ENCODE measurements around the gene ANKRD40. TPM values are rescaled to one million over a fixed set of nuclear protein-coding genes. Genes with fewer than 3 reads are reported as not detected.
A peak's percentile ranks its signal among the peaks of the same experiment; 100 is the strongest.

ANKRD40 gene
- total RNA-seq, 1 donor = 59.6 TPM

DNA sequence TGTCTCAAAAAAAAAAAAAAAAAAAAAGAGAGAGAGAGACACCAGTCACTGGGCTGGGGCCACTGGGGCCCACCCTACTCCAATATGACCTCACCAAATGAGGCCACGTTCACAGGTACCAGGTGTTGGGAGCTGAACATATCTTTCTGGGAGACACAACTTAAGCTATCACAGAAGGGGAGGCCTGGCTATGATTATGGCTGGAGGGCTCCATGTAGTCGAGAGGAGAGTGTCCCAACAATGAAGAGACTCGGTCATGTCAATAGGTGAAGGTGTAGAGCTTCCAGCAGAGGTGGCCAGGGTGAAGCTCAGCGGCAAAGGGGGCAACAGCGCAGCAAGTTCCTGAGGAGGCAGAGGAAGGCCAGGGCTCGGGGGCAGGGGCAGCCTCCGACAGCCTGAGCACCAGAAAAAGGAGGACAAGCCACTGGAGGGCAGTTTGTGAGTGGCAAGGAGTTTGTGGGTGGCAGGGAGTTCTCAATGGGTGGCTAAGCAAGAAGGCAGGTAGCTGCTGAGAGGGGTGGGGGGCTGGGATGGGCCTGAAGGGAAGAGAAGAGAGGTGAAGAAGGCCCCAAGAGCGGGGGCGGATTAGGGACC, 45.0 kb downstream of the ANKRD40 start:
- TF ChIP-seq, protein P1, sequence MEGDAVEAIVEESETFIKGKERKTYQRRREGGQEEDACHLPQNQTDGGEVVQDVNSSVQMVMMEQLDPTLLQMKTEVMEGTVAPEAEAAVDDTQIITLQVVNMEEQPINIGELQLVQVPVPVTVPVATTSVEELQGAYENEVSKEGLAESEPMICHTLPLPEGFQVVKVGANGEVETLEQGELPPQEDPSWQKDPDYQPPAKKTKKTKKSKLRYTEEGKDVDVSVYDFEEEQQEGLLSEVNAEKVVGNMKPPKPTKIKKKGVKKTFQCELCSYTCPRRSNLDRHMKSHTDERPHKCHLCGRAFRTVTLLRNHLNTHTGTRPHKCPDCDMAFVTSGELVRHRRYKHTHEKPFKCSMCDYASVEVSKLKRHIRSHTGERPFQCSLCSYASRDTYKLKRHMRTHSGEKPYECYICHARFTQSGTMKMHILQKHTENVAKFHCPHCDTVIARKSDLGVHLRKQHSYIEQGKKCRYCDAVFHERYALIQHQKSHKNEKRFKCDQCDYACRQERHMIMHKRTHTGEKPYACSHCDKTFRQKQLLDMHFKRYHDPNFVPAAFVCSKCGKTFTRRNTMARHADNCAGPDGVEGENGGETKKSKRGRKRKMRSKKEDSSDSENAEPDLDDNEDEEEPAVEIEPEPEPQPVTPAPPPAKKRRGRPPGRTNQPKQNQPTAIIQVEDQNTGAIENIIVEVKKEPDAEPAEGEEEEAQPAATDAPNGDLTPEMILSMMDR (IDR thresholded peaks at IDR 0.05; ENCODE audit: insufficient read depth, low read depth, low read length) = no peak

DNA sequence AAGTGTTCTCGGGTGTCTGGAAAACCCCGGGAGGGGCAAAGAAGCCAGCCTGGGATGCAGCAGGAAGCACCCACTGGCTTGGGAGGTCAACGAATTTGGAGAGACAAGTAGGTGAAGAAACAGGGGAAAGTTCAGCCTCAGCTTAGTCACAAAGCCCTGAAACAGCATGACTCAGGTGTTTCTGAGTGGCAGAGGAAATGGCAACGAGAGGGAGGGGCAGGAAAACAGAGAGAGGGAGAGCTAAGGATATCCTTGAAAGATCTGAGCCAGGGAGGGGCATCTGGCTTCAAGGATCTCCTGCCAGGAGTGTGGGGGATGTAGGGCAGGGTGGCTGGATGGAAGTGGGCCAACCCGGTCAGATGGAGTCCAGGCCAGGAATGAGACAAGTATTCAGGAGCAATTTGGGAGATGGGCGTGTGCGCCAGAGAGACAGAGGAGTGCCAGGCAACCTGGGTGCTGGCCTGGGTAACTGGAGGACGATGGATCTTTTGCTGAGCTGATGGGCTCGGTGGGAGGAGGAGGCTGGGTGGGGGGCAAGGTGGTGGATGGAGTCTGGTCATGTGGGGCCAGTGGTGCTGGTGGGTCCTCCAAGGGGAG, 45.8 kb downstream of the ANKRD40 start:
- TF ChIP-seq, protein P1 (IDR thresholded peaks at IDR 0.05; ENCODE audit: insufficient read depth, low read depth, low read length) = no peak
- no peak overlapping the region for H3K4me3 ChIP-seq (ENCODE audit: low read depth, low read length)
- peak; percentile 91 for DNase-seq (ENCODE audit: low read depth)

More for the DNA sequence above, 45.0 kb downstream of the ANKRD40 start:
- H3K4me3 ChIP-seq (ENCODE audit: low read depth, low read length) = no peak overlapping the region
- no peak for DNase-seq (ENCODE audit: low read depth)

DNA sequence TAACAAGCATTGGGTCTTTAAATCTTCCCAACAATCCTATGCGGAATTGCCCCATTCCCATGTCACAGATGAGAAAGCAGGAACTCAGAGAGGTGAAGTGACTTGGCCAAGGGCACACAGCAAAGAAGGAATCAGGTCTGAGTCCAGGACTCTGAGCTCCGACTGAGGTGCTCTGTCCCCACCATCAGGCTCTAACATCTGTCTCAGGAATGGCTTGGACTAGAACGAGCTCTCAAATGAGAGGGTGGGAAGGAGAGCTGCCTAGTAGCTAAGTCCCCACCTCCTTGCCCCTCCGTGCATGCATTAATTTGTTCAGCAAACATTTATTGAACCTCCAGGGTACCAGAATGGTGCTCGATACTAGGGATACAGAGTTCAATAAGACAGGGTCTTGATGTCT, 46.4 kb downstream of the ANKRD40 start:
- TF ChIP-seq, protein P1 (IDR thresholded peaks at IDR 0.05; ENCODE audit: insufficient read depth, low read depth, low read length) = no peak
- H3K4me3 ChIP-seq (ENCODE audit: low read depth, low read length) = no peak overlapping the region
- no peak for DNase-seq (ENCODE audit: low read depth)

DNA sequence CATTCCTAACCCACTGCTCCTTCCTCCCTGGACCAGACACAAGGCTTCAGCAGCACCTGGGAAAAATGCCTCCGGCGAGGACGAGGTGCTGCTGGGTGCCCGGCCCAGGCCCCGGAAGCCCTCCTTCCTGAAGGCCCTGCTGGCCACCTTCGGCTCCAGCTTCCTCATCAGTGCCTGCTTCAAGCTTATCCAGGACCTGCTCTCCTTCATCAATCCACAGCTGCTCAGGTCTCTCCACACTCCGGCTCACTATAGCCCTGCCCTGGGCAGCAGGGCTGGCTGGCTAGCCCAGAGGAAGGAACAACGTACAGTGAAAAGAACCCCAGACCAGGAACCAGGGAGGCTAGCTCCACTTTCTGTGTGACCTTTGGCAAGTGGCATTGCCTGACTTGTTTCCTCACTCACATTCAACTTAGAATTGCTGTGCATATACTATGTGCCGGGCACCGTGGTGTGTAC, 46.8 kb downstream of the ANKRD40 start:
- no peak overlapping the region for H3K4me3 ChIP-seq (ENCODE audit: low read depth, low read length)
- no peak for DNase-seq (ENCODE audit: low read depth)
- TF ChIP-seq, protein P1 (IDR thresholded peaks at IDR 0.05; ENCODE audit: insufficient read depth, low read depth, low read length) = no peak

DNA sequence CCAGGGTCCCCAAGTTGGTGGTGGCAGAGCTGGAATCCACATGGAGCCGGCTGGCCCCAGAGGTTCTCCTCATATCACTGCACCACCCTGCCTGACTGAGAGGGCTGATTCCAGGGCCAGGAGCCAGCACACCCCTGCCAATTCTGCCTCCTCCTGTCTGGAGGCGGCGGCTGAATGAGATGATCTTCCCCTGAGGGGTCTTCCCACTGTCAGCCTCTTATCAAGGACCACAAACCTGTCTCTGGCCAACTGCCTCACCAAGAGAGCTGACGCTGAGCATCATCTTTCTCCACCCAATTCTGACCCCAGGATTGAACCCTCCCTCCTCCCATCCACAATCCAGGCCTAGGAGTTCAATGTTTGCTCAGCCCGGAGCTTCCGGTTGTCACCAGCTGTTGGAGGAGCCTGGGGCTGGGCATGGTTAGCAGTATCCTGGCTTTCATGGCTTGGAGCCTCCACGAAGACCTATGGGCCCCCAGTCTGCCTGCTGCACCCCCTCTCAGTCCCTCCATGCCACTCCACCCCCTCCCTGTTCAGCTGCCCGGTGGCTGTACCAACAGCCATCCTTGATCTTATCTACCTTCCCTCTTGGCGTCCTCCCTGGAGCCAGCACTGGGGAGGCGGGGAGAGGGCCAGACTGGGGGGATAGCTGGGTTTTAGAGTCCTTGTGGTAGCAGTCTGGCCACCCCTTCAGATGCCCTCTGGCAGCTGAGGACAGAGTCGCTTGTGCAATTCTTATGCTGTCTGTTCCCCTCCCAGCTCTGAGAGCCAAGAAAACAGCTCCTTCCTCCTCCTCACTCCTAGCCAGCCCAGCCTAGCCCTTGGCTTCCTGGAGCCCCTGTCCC, 47.5 kb downstream of the ANKRD40 start:
- TF ChIP-seq, protein P1 (IDR thresholded peaks at IDR 0.05; ENCODE audit: insufficient read depth, low read depth, low read length) = no peak
- DNase-seq (ENCODE audit: low read depth) = peak; percentile 53
- H3K4me3 ChIP-seq (ENCODE audit: low read depth, low read length) = no peak overlapping the region

DNA sequence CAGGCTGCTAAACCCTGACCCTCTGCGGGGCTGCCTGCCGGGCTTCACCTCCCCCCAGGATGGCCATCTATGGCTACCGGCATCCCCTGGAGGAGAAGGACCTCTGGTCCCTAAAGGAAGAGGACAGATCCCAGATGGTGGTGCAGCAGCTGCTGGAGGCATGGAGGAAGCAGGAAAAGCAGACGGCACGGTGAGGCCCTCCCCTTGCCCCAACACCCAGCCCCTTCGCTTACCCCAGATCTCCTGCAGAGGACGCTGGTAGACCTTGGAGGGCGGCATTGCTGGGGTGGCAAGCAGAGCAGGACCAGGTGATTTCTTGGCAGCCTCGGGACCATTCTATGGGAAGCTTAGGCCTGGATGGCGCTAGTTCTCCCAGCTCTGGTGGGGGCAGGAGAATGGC, 48.5 kb downstream of the ANKRD40 start:
- TF ChIP-seq, protein P1 (IDR thresholded peaks at IDR 0.05; ENCODE audit: insufficient read depth, low read depth, low read length) = no peak
- no peak overlapping the region for H3K4me3 ChIP-seq (ENCODE audit: low read depth, low read length)
- DNase-seq (ENCODE audit: low read depth) = no peak
